ENCODE data around the gene AIFM1.

AIFM1 gene

GRCh38 chrX:130165703-130166502, at the start of gene AIFM1:
AIFM1 (minus strand) TSS chrX:130165841; CDS start chrX:130165656, 185 bp downstream.
- DNase-seq: peak; percentile 96

GRCh38 chrX:130213376-130213775, 47.7 kb upstream of the AIFM1 start:
- DNase-seq: no peak

- DNase-seq: no peak
Measured at GRCh38 chrX:130212371-130212770, 46.7 kb upstream of the AIFM1 start.

GRCh38 chrX:130211415-130212186, 46.0 kb upstream of the AIFM1 start:
- no peak for DNase-seq

- no peak for DNase-seq
Measured at GRCh38 chrX:130204647-130205046, 39.0 kb upstream of the AIFM1 start.

- DNase-seq: no peak
Measured at GRCh38 chrX:130197464-130197863, 31.8 kb upstream of the AIFM1 start.

- DNase-seq: no peak
Measured at GRCh38 chrX:130196466-130196865, 30.8 kb upstream of the AIFM1 start.

- DNase-seq: no peak
Measured at GRCh38 chrX:130190801-130191200, 25.2 kb upstream of the AIFM1 start.

GRCh38 chrX:130186651-130187050, 21.0 kb upstream of the AIFM1 start:
- no peak for DNase-seq

GRCh38 chrX:130184857-130185256, 19.2 kb upstream of the AIFM1 start:
- DNase-seq: no peak

- no peak for DNase-seq
Measured at GRCh38 chrX:130184168-130184567, 18.5 kb upstream of the AIFM1 start.

- no peak for DNase-seq
Measured at GRCh38 chrX:130179579-130180215, 14.1 kb upstream of the AIFM1 start.

- no peak for DNase-seq
Measured at GRCh38 chrX:130179170-130179569, 13.5 kb upstream of the AIFM1 start.

GRCh38 chrX:130176942-130177341, 11.3 kb upstream of the AIFM1 start:
- DNase-seq: no peak

- DNase-seq: no peak
Measured at GRCh38 chrX:130176354-130176776, 10.7 kb upstream of the AIFM1 start.

- no peak for DNase-seq
Measured at GRCh38 chrX:130174937-130175336, 9.3 kb upstream of the AIFM1 start.

- DNase-seq: no peak
Measured at GRCh38 chrX:130174045-130174704, 8.5 kb upstream of the AIFM1 start.

- DNase-seq: no peak
Measured at GRCh38 chrX:130173190-130173895, 7.7 kb upstream of the AIFM1 start.

- no peak for DNase-seq
Measured at GRCh38 chrX:130172127-130172845, 6.6 kb upstream of the AIFM1 start.

GRCh38 chrX:130171446-130172126, 5.9 kb upstream of the AIFM1 start, which contains the start of gene RAB33A:
RAB33A (plus strand) TSS chrX:130171962; CDS start chrX:130172063, 101 bp downstream.
- no peak for DNase-seq
